OCI-LY1 (cell line): ENCODE data around the gene EMID1.

Experiments
- H2AFZ ChIP-seq: fragments of 200-600 bp; sonication (generic), shearing (Covaris generic); 2 replicates; pipeline ENCODE4 v1.6.0; 2014; ENCODE audit warnings: antibody characterized with exemption, mild to moderate bottlenecking, low read length
- H3F3A ChIP-seq: fragments of 200-600 bp; sonication (generic), shearing (Covaris generic); 2 replicates; pipeline ENCODE4 v1.6.0; 2014; ENCODE audit warnings: mild to moderate bottlenecking, antibody characterized with exemption, low read length, moderate library complexity; ENCODE audit not compliant: insufficient read depth
- H3K27ac ChIP-seq: fragments of 200-600 bp; sonication (generic); 2 replicates; pipeline ENCODE4 v1.5.1; 2014; ENCODE audit warnings: low read length, mixed run types, mild to moderate bottlenecking, low read depth; ENCODE audit not compliant: poor library complexity, severe bottlenecking
- H3K27me3 ChIP-seq: fragments of 200-600 bp; sonication (generic); 2 replicates; pipeline ENCODE4 v1.6.0; 2014; ENCODE audit warnings: antibody characterized with exemption, mild to moderate bottlenecking, low read length, moderate library complexity; ENCODE audit not compliant: insufficient read depth
- H3K36me3 ChIP-seq: fragments of 200-600 bp; sonication (generic); 2 replicates; pipeline ENCODE4 v1.6.1; 2014; ENCODE audit warnings: mild to moderate bottlenecking, antibody characterized with exemption, low read length, moderate library complexity, mixed read lengths; ENCODE audit not compliant: insufficient read depth
- H3K4me1 ChIP-seq: fragments of 200-600 bp; sonication (generic); 2 replicates; pipeline ENCODE4 v1.5.1; 2014; ENCODE audit warnings: mild to moderate bottlenecking, low read length, moderate library complexity; ENCODE audit not compliant: insufficient read depth, severe bottlenecking
- H3K4me2 ChIP-seq: fragments of 200-600 bp; sonication (generic), shearing (Covaris generic); 2 replicates; pipeline ENCODE4 v1.6.1; 2014; ENCODE audit warnings: low read length
- H3K4me3 ChIP-seq: fragments of 200-600 bp; sonication (generic); 2 replicates; pipeline ENCODE4 v1.5.1; 2014; ENCODE audit warnings: low read length, low read depth, mild to moderate bottlenecking, mixed read lengths; ENCODE audit not compliant: poor library complexity, severe bottlenecking
- H3K79me2 ChIP-seq: fragments of 200-600 bp; shearing (Covaris generic); 2 replicates; pipeline ENCODE4 v1.6.1; 2016; ENCODE audit warnings: mixed run types, low read length, mixed read lengths; ENCODE audit not compliant: insufficient read depth
- H3K9ac ChIP-seq: fragments of 200-600 bp; sonication (generic), shearing (Covaris generic); 2 replicates; pipeline ENCODE4 v1.6.1; 2014; ENCODE audit warnings: mild to moderate bottlenecking, low read length, mixed read lengths
- H3K9me2 ChIP-seq: fragments of 200-600 bp; sonication (generic), shearing (Covaris generic); 2 replicates; pipeline ENCODE4 v1.6.1; 2014; ENCODE audit warnings: low read depth, mild to moderate bottlenecking, low read length, mixed read lengths
- H3K9me3 ChIP-seq: fragments of 200-600 bp; shearing (Covaris generic); 2 replicates; pipeline ENCODE4 v1.6.1; 2014; ENCODE audit warnings: low read length, mixed read lengths
- H4K20me1 ChIP-seq: fragments of 200-600 bp; sonication (generic), shearing (Covaris generic); 2 replicates; pipeline ENCODE4 v1.6.0; 2016; ENCODE audit warnings: mild to moderate bottlenecking, low read length; ENCODE audit not compliant: insufficient read depth
- CTCF ChIP-seq: fragments of 200-600 bp; sonication (generic), shearing (Covaris generic); IDR thresholded peaks from 2 replicates; pipeline ENCODE4 v1.5.1; 2017; ENCODE audit warnings: mild to moderate bottlenecking, antibody characterized with exemption, low read length, moderate library complexity, mixed read lengths
- EZH2 ChIP-seq: fragments of 200-600 bp; sonication (generic), shearing (Covaris generic); IDR thresholded peaks from 2 replicates; pipeline ENCODE4 v1.8.0; 2017; ENCODE audit warnings: borderline replicate concordance, mixed run types, mild to moderate bottlenecking, antibody characterized with exemption, low read length, moderate library complexity, mixed read lengths

The EMID1 gene

DNA sequence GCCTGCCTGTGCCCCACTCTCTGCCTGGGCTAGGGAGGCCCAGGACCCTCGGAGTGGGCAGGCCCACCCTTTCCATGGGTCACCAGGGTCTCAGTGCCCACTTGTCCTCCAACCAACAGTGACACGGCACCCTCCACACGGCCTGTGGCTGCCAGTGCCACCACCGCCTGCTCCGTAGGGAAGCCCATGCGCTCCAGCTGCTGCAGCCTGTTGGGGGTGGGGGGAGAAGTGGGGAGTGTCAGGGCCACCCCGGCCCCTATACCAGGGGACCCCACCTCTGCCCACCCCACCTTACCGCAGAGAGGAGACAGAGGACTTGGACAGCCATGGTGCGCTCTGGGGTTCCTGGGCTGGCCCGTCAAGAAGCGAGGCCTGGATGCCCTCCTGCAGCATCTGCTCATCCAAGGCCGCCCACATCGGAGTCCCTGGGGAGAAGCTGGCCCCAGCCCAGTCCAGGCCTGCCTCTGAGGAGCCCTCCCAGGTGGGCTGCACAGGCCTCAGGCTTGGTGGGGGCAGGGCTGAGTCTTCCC lies 54.4 kb downstream of the EMID1 start:
- H4K20me1 ChIP-seq, result no peaks in the 10 kb centered on the region
- H3K4me1 ChIP-seq, result no peaks in the 10 kb centered on the region
- H3K27me3 ChIP-seq, result no peaks in the 10 kb centered on the region
- no peaks in the 10 kb centered on the region for H3K79me2 ChIP-seq
- H3K27ac ChIP-seq, result no peak overlapping the region
- H3K36me3 ChIP-seq, result peaks cover 19% of the 10 kb centered on the region
- no peak overlapping the region for H2AFZ ChIP-seq
- H3K9me2 ChIP-seq, result no peaks in the 10 kb centered on the region
- H3K9ac ChIP-seq, result no peak overlapping the region
- no peaks in the 10 kb centered on the region for H3F3A ChIP-seq
- no peak overlapping the region for H3K4me2 ChIP-seq
- TF ChIP-seq EZH2, result no peak
- TF ChIP-seq CTCF, result no peak
- no peaks in the 10 kb centered on the region for H3K9me3 ChIP-seq
- no peak overlapping the region for H3K4me3 ChIP-seq

- Histone ChIP-seq H3F3A (no peaks in the 10 kb centered on the region), H3K4me2 (no peak overlapping the region), H3K27me3 (no peaks in the 10 kb centered on the region), H3K36me3 (peaks cover 25% of the 10 kb centered on the region), H3K9me3 (no peaks in the 10 kb centered on the region), H3K9me2 (no peaks in the 10 kb centered on the region), H3K4me3 (no peak overlapping the region), H3K9ac (no peak overlapping the region), H3K27ac (no peak overlapping the region), H3K4me1 (no peaks in the 10 kb centered on the region), H3K79me2 (no peaks in the 10 kb centered on the region), H4K20me1 (no peaks in the 10 kb centered on the region), H2AFZ (no peak overlapping the region)
- TF ChIP-seq CTCF, result no peak
- no peak for TF ChIP-seq EZH2
These were observed 55.1 kb downstream of the EMID1 start for GRCh38 chr22:29260601-29261315.

GRCh38 chr22:29263791-29264276 lies 58.1 kb downstream of the EMID1 start:
- Histone ChIP-seq H3K27ac (no peak overlapping the region), H3F3A (no peaks in the 10 kb centered on the region), H3K4me1 (peaks cover 11% of the 10 kb centered on the region), H3K9ac (no peak overlapping the region), H3K36me3 (peaks cover 37% of the 10 kb centered on the region), H3K79me2 (peaks cover 14% of the 10 kb centered on the region), H2AFZ (no peak overlapping the region), H4K20me1 (no peaks in the 10 kb centered on the region), H3K9me3 (no peaks in the 10 kb centered on the region), H3K4me2 (no peak overlapping the region), H3K27me3 (no peaks in the 10 kb centered on the region), H3K9me2 (no peaks in the 10 kb centered on the region), H3K4me3 (no peak overlapping the region)
- no peak for TF ChIP-seq EZH2
- TF ChIP-seq CTCF, result no peak
